ENCODE results near the gene MSLN. TPM values are rescaled to one million over a fixed set of nuclear protein-coding genes. Genes with fewer than 3 reads are reported as not detected.

MSLN gene
- total and polyA plus RNA-seq, 2 of the 13 experiments (the other 11 are each of a cell fraction or from before 2014, with no cell fraction given): 2.0 to 2.3 TPM

DNA sequence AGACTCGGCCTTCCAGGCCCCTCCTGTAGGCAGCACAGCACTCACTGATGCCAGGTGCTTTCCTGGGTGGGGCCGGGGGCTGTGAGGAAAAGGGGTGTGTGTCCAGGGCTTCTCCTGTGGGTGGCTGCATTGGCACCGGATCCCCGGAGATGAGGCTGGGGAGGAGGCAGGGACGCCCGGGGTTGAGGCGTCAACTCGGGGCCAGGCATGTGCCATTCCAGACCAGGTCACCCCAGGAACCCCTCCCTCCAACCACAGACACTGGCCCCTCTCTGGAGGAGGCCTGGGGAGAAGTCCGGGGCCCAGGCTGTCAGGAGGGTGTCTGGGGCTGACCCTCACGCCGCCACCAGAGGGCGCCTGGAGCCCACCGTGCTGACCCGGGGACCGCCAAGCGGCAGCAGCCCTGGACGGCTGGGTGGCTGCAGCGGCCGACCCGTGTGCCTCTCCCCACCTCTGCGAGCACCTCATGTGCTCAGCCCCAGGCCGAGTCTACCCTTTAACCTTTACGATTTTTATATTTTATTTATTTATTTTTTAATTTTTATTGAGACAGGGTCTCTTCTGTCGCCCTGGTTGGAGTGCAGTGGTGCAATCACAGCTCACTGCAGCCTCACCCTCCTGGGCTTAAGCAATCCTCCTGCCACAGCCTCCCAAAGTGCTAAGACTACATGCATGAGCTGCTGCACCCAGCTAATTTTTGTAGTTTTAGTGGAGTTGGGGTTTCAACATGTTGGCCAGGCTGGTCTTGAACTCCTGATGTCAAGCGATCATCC, 48.8 kb upstream of the MSLN start:
- peaks cover 5 to 43% of the 10 kb centered on the region in 2 experiments; a peak in 4 of 5 replicates for H3K27me3 ChIP-seq (ENCODE audit: control insufficient read depth in 1 of 2, insufficient read depth in 2 of 2, low read length in 2 of 2)
- BruUV-seq (replicated peaks): no TSS peak
- in situ Hi-C loops (cut with HindIII; ENCODE audit: extremely low pct_ligation_motif_present, low pct_unique_long_range_greater_than_20kb): loop anchor here (5.0 kb wide), 1 partner anchor 76 kb away; the partner anchor contains the start of genes CHTF18 and RPUSD1
- no peaks in the 10 kb centered on the region for H3K36me3 ChIP-seq (replicated peaks in 1 of 2; ENCODE audit: control insufficient read depth in 1 of 2, insufficient read depth in 2 of 2, low read length in 2 of 2)
- no peak overlapping the region for H3K4me2 ChIP-seq (ENCODE audit: low read depth, low read length)
- ChIA-PET POLR2A (interaction anchor here (0.6 to 1.4 kb wide), 8 partner anchors 9 to 77 kb away, joined by 3 to 9 read pairs (median 4); partner anchors contain the start of genes ANTKMT, CHTF18, CIAO3 and HAGHL), CTCF (ENCODE audit: low intra/inter-chr PET ratio, low total read pairs) (interaction anchor here (0.7 to 2.3 kb wide), 5 partner anchors 22 to 76 kb away, joined by 3 to 19 read pairs (median 13); no protein-coding TSS in a partner anchor)
- no peak overlapping the region for H3K9ac ChIP-seq (ENCODE audit: insufficient read depth, low read depth, low read length)
- no peak for FAIRE-seq
- H3K79me2 ChIP-seq (ENCODE audit: insufficient read depth, low read length): peaks cover 3% of the 10 kb centered on the region
- H4K20me1 ChIP-seq (ENCODE audit: insufficient read depth, low read length): peaks cover 5% of the 10 kb centered on the region
- DNase-seq (ENCODE audit: low spot score): no peak
- H2AFZ ChIP-seq (ENCODE audit: low read length): no peak overlapping the region
- intact Hi-C loops (cut with micrococcal nuclease; ENCODE audit: unreplicated experiment): no loop called here
- no peak overlapping the region for H3K4me3 ChIP-seq (replicated peaks in 1 of 3; ENCODE audit: insufficient read depth in 1 of 3, low read depth in 2 of 3, low read length in 3 of 3)
- H3K27ac ChIP-seq (ENCODE audit: extremely low read length, insufficient read depth, low read length): no peak overlapping the region
- ATAC-seq: peak; percentile 65
- H3K4me1 ChIP-seq (ENCODE audit: insufficient read depth, low read length): peaks cover 32% of the 10 kb centered on the region
- 9% methylated on average over 15 of the region's 25 CpGs for WGBS (ENCODE audit: low lambda C conversion rate)
- no peaks in the 10 kb centered on the region for H3K9me3 ChIP-seq (ENCODE audit: low read length)
- TF ChIP-seq ZBTB20 (CRISPR knock-in tag; IDR thresholded peaks at IDR 0.05; ENCODE audit: borderline replicate concordance, low read depth) (no peak), NCOR1 (IDR thresholded peaks at IDR 0.05; ENCODE audit: borderline replicate concordance, low read length) (no peak), ZNF333 (CRISPR knock-in tag; IDR thresholded peaks at IDR 0.05; ENCODE audit: borderline replicate concordance) (0 out of 2 replicates have a peak, but pooled peaks have one; percentile 28), MXI1 (IDR thresholded peaks at IDR 0.05; ENCODE audit: borderline replicate concordance, low read depth, low read length) (peak; percentile 25; the same call in 1 of the 3 replicates), ZBTB7A (CRISPR knock-in tag; IDR thresholded peaks at IDR 0.05) (no peak), MAZ (IDR thresholded peaks at IDR 0.05; ENCODE audit: borderline replicate concordance, low read depth, low read length) (0 out of 2 replicates have a peak, but pooled peaks have one; percentile 36), MAZ (CRISPR knock-in tag; IDR thresholded peaks at IDR 0.05; ENCODE audit: low read depth) (no peak), ZNF354B (CRISPR knock-in tag; IDR thresholded peaks at IDR 0.05) (no peak), GMEB2 (CRISPR knock-in tag; IDR thresholded peaks at IDR 0.05; ENCODE audit: low read depth) (no peak), KLF16 (CRISPR knock-in tag; IDR thresholded peaks at IDR 0.05) (no peak), FOXK1 (CRISPR knock-in tag; IDR thresholded peaks at IDR 0.05; ENCODE audit: borderline replicate concordance, low read depth) (no peak), PCBP1 (IDR thresholded peaks at IDR 0.05; ENCODE audit: borderline replicate concordance, low read depth, low read length) (peak; percentile 52; the same call in 1 of the 2 replicates), FLYWCH1 (CRISPR knock-in tag; IDR thresholded peaks at IDR 0.05) (no peak), MTF2 (CRISPR knock-in tag; IDR thresholded peaks at IDR 0.05; ENCODE audit: borderline replicate concordance) (0 out of 2 replicates have a peak, but pooled peaks have one; percentile 26), ARID2 (CRISPR knock-in tag; IDR thresholded peaks at IDR 0.05; ENCODE audit: borderline replicate concordance) (no peak)
- TF ChIP-seq, protein P1, sequence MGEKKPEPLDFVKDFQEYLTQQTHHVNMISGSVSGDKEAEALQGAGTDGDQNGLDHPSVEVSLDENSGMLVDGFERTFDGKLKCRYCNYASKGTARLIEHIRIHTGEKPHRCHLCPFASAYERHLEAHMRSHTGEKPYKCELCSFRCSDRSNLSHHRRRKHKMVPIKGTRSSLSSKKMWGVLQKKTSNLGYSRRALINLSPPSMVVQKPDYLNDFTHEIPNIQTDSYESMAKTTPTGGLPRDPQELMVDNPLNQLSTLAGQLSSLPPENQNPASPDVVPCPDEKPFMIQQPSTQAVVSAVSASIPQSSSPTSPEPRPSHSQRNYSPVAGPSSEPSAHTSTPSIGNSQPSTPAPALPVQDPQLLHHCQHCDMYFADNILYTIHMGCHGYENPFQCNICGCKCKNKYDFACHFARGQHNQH (CRISPR knock-in tag; IDR thresholded peaks at IDR 0.05): peak; percentile 25; the same call in 1 of the 2 replicates
- TF ChIP-seq, protein P2, sequence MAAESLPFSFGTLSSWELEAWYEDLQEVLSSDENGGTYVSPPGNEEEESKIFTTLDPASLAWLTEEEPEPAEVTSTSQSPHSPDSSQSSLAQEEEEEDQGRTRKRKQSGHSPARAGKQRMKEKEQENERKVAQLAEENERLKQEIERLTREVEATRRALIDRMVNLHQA (CRISPR knock-in tag; IDR thresholded peaks at IDR 0.05): no peak
- TF ChIP-seq, protein P3, sequence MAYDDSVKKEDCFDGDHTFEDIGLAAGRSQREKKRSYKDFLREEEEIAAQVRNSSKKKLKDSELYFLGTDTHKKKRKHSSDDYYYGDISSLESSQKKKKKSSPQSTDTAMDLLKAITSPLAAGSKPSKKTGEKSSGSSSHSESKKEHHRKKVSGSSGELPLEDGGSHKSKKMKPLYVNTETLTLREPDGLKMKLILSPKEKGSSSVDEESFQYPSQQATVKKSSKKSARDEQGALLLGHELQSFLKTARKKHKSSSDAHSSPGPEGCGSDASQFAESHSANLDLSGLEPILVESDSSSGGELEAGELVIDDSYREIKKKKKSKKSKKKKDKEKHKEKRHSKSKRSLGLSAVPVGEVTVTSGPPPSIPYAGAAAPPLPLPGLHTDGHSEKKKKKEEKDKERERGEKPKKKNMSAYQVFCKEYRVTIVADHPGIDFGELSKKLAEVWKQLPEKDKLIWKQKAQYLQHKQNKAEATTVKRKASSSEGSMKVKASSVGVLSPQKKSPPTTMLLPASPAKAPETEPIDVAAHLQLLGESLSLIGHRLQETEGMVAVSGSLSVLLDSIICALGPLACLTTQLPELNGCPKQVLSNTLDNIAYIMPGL (CRISPR knock-in tag; IDR thresholded peaks at IDR 0.05; ENCODE audit: borderline replicate concordance in 1 of 2, low read depth in 1 of 2): peak in 1 of 2 experiments; percentile 51; a peak in 1 of 4 replicates

All from HepG2 (cell line).